GM23248 (cell line): ENCODE data around the gene FBXO24.

Experiments used
- EZH2 ChIP-seq: fragments of 200-600 bp; sonication (generic); IDR thresholded peaks from 2 replicates; pipeline ENCODE4 v1.6.1; 2018; ENCODE audit warnings: antibody characterized with exemption, mild to moderate bottlenecking; ENCODE audit not compliant: insufficient read depth, poor library complexity, severe bottlenecking
- EZH2phosphoT487 ChIP-seq: fragments of 200-600 bp; sonication (generic); IDR thresholded peaks from 2 replicates; pipeline ENCODE4 v1.6.1; 2018; ENCODE audit warnings: antibody characterized with exemption, moderate library complexity, mild to moderate bottlenecking, low read depth; ENCODE audit not compliant: insufficient read depth

DNA sequence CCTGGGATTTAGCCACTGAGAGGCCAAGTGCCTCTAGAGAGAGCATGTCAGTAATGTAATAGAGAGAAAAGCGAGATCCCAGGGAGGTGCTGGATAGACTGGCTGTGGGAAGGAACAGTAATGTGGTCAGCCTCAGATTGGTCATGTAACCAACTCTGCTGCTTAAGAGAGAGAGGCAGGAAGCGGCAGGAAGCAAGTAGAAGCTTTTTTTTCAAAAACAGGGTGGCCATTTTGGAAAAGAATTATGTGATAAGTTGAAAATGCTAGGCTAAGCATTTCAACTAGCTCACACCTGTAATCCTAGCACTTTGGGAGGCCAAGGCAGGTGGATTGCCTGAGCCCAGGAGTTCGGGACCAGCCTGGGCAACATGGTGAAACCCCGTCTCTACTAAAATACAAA, 12.3 kb downstream of the FBXO24 start:
- no peak for TF ChIP-seq EZH2
- TF ChIP-seq EZH2phosphoT487 = no peak
